ENCODE measurements around the gene GNAZ.

Gene GNAZ

DNA sequence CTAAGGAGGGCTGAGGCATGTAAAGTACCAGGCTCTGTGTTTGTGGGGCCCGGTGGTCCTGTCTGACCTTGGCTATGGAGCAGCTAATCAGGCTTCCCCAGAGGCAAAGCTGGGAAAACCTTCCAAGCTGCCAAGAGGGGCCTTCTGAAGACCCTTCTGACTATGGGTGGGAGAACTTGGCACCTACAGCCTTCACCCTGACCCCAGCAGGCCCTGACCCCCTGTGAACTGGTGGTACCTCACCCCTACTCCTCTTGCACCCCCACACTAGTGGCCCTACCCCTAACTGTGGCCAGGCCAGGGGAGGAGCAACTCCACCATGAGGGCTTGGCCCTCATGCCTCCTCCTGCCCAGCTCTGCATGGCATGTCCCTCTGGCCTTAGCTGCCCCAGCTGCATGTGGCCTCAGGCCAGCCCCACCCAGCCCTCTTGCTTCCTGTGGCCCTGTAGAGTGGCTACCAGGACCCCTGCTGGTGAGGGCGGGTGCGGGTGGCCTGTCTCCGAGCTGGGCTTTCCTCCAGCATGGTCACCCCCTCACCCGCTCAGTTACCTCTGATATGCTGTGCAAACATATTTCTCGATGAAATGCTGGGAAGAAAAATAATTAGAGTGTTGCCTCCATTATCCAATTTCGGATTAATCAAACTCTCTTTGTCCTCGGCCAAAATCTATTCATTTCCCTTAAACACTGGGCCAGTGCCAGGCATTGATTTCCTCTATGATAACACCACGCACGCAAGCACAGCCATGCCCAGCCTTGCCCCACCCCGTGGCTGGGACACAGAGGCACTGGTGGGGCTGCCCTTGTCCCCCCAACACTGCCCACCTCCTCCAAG is 7.5 kb downstream of the GNAZ start:
- POLR2A ChIA-PET: interaction anchor here (1.0 kb wide), 1 partner anchor 9 kb away, joined by 5 read pairs; no protein-coding TSS in a partner anchor
- TF ChIP-seq, protein P1, sequence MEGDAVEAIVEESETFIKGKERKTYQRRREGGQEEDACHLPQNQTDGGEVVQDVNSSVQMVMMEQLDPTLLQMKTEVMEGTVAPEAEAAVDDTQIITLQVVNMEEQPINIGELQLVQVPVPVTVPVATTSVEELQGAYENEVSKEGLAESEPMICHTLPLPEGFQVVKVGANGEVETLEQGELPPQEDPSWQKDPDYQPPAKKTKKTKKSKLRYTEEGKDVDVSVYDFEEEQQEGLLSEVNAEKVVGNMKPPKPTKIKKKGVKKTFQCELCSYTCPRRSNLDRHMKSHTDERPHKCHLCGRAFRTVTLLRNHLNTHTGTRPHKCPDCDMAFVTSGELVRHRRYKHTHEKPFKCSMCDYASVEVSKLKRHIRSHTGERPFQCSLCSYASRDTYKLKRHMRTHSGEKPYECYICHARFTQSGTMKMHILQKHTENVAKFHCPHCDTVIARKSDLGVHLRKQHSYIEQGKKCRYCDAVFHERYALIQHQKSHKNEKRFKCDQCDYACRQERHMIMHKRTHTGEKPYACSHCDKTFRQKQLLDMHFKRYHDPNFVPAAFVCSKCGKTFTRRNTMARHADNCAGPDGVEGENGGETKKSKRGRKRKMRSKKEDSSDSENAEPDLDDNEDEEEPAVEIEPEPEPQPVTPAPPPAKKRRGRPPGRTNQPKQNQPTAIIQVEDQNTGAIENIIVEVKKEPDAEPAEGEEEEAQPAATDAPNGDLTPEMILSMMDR (IDR thresholded peaks at IDR 0.05; ENCODE audit: insufficient read depth, low read length, missing control alignments): no peak
- H3K4me3 ChIP-seq (ENCODE audit: low read depth, low read length): no peak overlapping the region
- no peak for DNase-seq (ENCODE audit: low read depth, low spot score)
- CTCF ChIA-PET: interaction anchor here (0.6 kb wide), 1 partner anchor 118 kb away, joined by 3 read pairs; no protein-coding TSS in a partner anchor

DNA sequence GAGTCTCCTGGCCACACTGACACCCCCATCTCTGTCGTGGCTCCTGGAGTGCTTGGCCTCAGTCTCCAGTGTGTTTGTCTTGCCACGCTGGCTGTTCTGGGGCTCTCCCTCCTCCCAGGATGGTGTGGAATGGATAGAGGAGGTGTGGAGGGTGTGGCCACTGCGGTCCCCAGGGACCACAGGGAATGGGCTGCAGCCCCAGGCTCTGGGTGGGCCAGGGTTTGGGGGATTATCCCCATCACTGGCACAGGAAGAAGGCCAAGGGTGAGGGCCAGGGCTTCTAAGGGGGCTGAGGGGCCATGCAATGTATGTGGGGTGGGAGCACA is 8.1 kb downstream of the GNAZ start:
- no peak for DNase-seq (ENCODE audit: low read depth, low spot score)
- CTCF ChIA-PET: no interaction called here
- POLR2A ChIA-PET: no interaction called here
- no peak overlapping the region for H3K4me3 ChIP-seq (ENCODE audit: low read depth, low read length)
- TF ChIP-seq, protein P1 (IDR thresholded peaks at IDR 0.05; ENCODE audit: insufficient read depth, low read length, missing control alignments): no peak

DNA sequence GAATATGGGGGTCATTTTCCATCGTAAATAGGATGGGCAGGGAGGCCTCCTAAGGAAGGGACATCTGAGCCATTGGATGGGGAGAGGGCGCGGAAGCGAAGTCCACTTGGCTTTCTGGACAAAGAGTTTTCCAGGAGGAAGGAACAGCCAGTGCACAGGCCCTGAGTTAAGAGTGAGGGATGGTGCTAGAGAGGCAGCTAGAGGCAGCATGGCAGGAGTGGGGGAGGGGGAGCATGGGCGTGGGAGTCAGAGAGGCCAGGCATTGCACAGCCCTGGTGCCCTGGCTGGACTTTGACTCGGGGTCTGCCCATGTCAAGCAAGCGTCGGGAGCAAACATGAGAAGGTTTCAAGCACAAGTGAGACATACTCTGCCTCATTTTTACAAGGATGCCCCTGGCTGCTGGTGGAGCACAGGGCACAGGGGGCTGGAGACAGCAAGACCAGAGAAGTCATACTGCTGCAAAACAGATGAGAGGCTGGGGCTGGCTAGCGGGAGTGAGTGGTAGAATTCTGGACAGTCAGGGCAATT is 9.0 kb downstream of the GNAZ start:
- ChIA-PET CTCF (no interaction called here), POLR2A (no interaction called here)
- DNase-seq (ENCODE audit: low read depth, low spot score): no peak
- TF ChIP-seq, protein P1 (IDR thresholded peaks at IDR 0.05; ENCODE audit: insufficient read depth, low read length, missing control alignments): no peak
- no peak overlapping the region for H3K4me3 ChIP-seq (ENCODE audit: low read depth, low read length)

DNA sequence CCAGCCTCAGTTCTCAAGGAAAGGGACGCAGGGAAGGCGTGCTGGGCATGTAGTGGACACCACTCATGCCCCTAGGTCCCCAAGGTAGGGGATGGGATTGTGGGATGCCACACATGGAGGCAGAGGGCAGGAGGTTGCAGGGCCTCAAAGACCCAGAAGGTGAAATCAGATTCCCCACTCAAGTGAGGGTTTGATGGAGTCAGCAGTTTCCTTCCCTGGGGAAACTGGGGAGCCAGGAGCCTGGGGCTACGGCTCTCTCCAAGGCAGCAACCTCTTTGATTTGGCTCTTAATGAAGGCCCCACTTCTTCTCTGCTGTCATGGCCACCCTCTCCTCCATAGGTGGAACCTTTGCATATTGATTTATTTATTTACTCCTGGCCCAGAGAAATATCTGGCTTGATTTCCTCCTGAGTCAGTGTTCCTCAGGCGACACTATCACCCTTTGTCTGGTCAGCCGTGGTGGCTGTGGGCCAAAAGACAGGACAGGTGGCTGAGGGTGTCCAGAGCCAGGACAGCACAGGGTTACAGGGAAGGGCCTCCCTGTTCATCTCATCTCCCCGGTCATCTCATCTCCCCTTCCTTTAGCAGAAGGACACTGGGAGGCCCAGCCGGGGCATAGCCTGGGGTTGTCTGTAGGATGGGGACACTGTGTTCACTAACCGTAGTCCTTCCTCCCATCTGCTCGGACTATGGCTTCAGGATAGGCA is 9.6 kb downstream of the GNAZ start:
- TF ChIP-seq, protein P1 (IDR thresholded peaks at IDR 0.05; ENCODE audit: insufficient read depth, low read length, missing control alignments): no peak
- H3K4me3 ChIP-seq (ENCODE audit: low read depth, low read length): no peak overlapping the region
- ChIA-PET CTCF (no interaction called here), POLR2A (no interaction called here)
- no peak for DNase-seq (ENCODE audit: low read depth, low spot score)

DNA sequence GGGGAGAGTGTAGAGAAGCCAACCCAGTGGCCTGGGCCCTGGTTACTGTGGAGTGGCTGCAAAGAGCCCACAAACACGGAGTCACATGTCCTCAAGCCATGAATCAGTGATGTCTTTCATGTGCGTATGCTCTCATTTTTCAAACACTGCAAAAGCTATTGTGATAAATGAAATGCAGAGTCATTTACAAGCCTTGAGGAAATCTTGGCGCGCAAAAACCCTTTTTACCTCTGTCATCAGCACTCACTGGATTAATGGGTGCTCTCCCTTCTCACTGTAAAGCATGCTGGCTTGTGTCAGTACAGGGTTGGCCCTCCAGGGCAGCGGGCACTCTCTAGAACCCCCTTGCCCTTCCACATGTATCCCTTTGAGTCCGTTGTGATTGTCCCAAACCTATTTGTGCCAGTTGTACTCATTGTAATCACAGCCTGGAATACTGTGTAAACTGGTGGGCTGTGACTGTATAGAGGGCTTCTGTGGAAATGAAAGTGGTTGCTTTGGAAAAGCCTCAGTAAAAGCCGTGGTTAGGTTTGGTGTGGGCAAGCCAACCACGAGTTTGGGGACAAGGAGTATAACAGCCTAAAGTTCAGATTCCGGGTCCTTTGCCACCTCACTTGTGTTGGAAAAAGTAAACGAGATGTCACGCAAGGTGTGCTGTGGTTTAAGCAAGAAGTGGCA is 10.4 kb downstream of the GNAZ start:
- TF ChIP-seq, protein P1 (IDR thresholded peaks at IDR 0.05; ENCODE audit: insufficient read depth, low read length, missing control alignments): no peak
- ChIA-PET CTCF (no interaction called here), POLR2A (no interaction called here)
- H3K4me3 ChIP-seq (ENCODE audit: low read depth, low read length): no peak overlapping the region
- no peak for DNase-seq (ENCODE audit: low read depth, low spot score)

All from AG04449 (cell line).